ENCODE data around the gene EMP1. TPM values are rescaled to one million over a fixed set of nuclear protein-coding genes. Genes with fewer than 3 reads are reported as not detected.

The EMP1 gene
- total RNA-seq, 1 experiment from 2014 or later: 193 TPM

GRCh38 chr12:13252616-13253015, 56.1 kb downstream of the EMP1 start:
- Mint-ChIP-seq H3K4me1 (ENCODE audit: insufficient read depth, unreplicated experiment) (peaks cover 14% of the 10 kb centered on the region), H3K27ac (ENCODE audit: low read depth, unreplicated experiment) (no peak overlapping the region), H3K27me3 (ENCODE audit: insufficient read depth, unreplicated experiment) (no peaks in the 10 kb centered on the region), H3K36me3 (ENCODE audit: insufficient read depth, unreplicated experiment) (no peaks in the 10 kb centered on the region), H3K4me3 (ENCODE audit: unreplicated experiment) (no peak overlapping the region), H3K9me3 (ENCODE audit: unreplicated experiment) (no peaks in the 10 kb centered on the region)
- TF ChIP-seq CTCF (IDR thresholded peaks at IDR 0.05; ENCODE audit: unreplicated experiment): no peak
- DNase-seq (ENCODE audit: unreplicated experiment): no peak
- no TSS peak for BruUV-seq (replicated peaks)
- CTCF ChIA-PET: interaction anchor here (0.6 to 5.3 kb wide), 9 partner anchors 9 to 915 kb away, joined by 3 to 42 read pairs (median 4); no protein-coding TSS in a partner anchor
- intact Hi-C loops (cut with micrococcal nuclease): no loop called here
- POLR2A ChIA-PET: no interaction called here

GRCh38 chr12:13253966-13254760, 57.6 kb downstream of the EMP1 start:
- TF ChIP-seq CTCF (IDR thresholded peaks at IDR 0.05; ENCODE audit: unreplicated experiment): no peak
- ChIA-PET POLR2A (interaction anchor here (0.7 kb wide), 1 partner anchor 153 kb away, joined by 3 read pairs; no protein-coding TSS in a partner anchor), CTCF (interaction anchor here (0.6 to 5.3 kb wide), 29 partner anchors 9 to 931 kb away, joined by 3 to 42 read pairs (median 6); no protein-coding TSS in a partner anchor)
- no peaks in the 10 kb centered on the region for H3K9me3 Mint-ChIP-seq (ENCODE audit: unreplicated experiment)
- H3K36me3 Mint-ChIP-seq (ENCODE audit: insufficient read depth, unreplicated experiment): no peaks in the 10 kb centered on the region
- no peak overlapping the region for H3K4me3 Mint-ChIP-seq (ENCODE audit: unreplicated experiment)
- DNase-seq (ENCODE audit: unreplicated experiment): no peak
- BruUV-seq (replicated peaks): no TSS peak
- H3K4me1 Mint-ChIP-seq (ENCODE audit: insufficient read depth, unreplicated experiment): peaks cover 14% of the 10 kb centered on the region
- H3K27ac Mint-ChIP-seq (ENCODE audit: low read depth, unreplicated experiment): no peak overlapping the region
- intact Hi-C loops (cut with micrococcal nuclease): loop anchor here (2.0 kb wide), 2 partner anchors 407 to 913 kb away; no protein-coding TSS in a partner anchor
- no peaks in the 10 kb centered on the region for H3K27me3 Mint-ChIP-seq (ENCODE audit: insufficient read depth, unreplicated experiment)

- Mint-ChIP-seq H3K27me3 (ENCODE audit: insufficient read depth, unreplicated experiment) (no peaks in the 10 kb centered on the region), H3K27ac (ENCODE audit: low read depth, unreplicated experiment) (peak overlapping the region; percentile 75), H3K36me3 (ENCODE audit: insufficient read depth, unreplicated experiment) (no peaks in the 10 kb centered on the region), H3K9me3 (ENCODE audit: unreplicated experiment) (no peaks in the 10 kb centered on the region), H3K4me1 (ENCODE audit: insufficient read depth, unreplicated experiment) (peaks cover 6% of the 10 kb centered on the region), H3K4me3 (ENCODE audit: unreplicated experiment) (peak overlapping the region; percentile 68)
- peak; percentile 89 for TF ChIP-seq CTCF (IDR thresholded peaks at IDR 0.05; ENCODE audit: unreplicated experiment)
- POLR2A ChIA-PET: interaction anchor here (0.6 to 1.2 kb wide), 3 partner anchors 364 to 686 kb away, joined by 3 to 5 read pairs (median 3); partner anchors contain the start of gene GPRC5A
- intact Hi-C loops (cut with micrococcal nuclease): loop anchor here (2.0 to 5.0 kb wide), 3 partner anchors 276 to 911 kb away; no protein-coding TSS in a partner anchor
- CTCF ChIA-PET: interaction anchor here (0.6 to 5.3 kb wide), 79 partner anchors 8 to 1739 kb away, joined by 3 to 42 read pairs (median 4); no protein-coding TSS in a partner anchor
- no TSS peak for BruUV-seq (replicated peaks)
- DNase-seq (ENCODE audit: unreplicated experiment): peak; percentile 96
Measured at GRCh38 chr12:13255792-13256691, 59.5 kb downstream of the EMP1 start.
